ENCODE data around the gene PDE6H.

Gene PDE6H

GRCh38 chr12:14964406-14964805 is 8.4 kb upstream of the PDE6H start:
- H3K9me3 ChIP-seq (ENCODE audit: control insufficient read depth, low read length), result no peaks in the 10 kb centered on the region
- no peaks in the 10 kb centered on the region for H3K27me3 ChIP-seq (ENCODE audit: control insufficient read depth, insufficient read depth, low read length, poor library complexity, severe bottlenecking)
- H3K4me3 ChIP-seq (ENCODE audit: insufficient read depth, low read depth, low read length), result no peak overlapping the region
- WGBS, 2 experiments, result 46 to 47% methylated on average over 2 of the region's 2 CpGs
- H3K27ac ChIP-seq (ENCODE audit: insufficient read depth, low read depth, low read length, poor library complexity, severe bottlenecking), result no peak overlapping the region
- no peaks in the 10 kb centered on the region for H3K4me1 ChIP-seq (ENCODE audit: control insufficient read depth, insufficient read depth, low read length)
- H3K36me3 ChIP-seq (ENCODE audit: control insufficient read depth, insufficient read depth, low read length), result no peaks in the 10 kb centered on the region

GRCh38 chr12:14965221-14965620 is 7.6 kb upstream of the PDE6H start:
- WGBS, 2 experiments, result 87 to 93% methylated on average over 2 of the region's 2 CpGs
- H3K27me3 ChIP-seq (ENCODE audit: control insufficient read depth, insufficient read depth, low read length, poor library complexity, severe bottlenecking), result no peaks in the 10 kb centered on the region
- no peak overlapping the region for H3K27ac ChIP-seq (ENCODE audit: insufficient read depth, low read depth, low read length, poor library complexity, severe bottlenecking)
- no peaks in the 10 kb centered on the region for H3K36me3 ChIP-seq (ENCODE audit: control insufficient read depth, insufficient read depth, low read length)
- no peak overlapping the region for H3K4me3 ChIP-seq (ENCODE audit: insufficient read depth, low read depth, low read length)
- H3K4me1 ChIP-seq (ENCODE audit: control insufficient read depth, insufficient read depth, low read length), result no peaks in the 10 kb centered on the region
- H3K9me3 ChIP-seq (ENCODE audit: control insufficient read depth, low read length), result no peaks in the 10 kb centered on the region

- 94 to 96% methylated on average over 3 of the region's 3 CpGs for WGBS, 2 experiments
- no peaks in the 10 kb centered on the region for H3K9me3 ChIP-seq (ENCODE audit: control insufficient read depth, low read length)
- H3K27me3 ChIP-seq (ENCODE audit: control insufficient read depth, insufficient read depth, low read length, poor library complexity, severe bottlenecking), result no peaks in the 10 kb centered on the region
- H3K4me1 ChIP-seq (ENCODE audit: control insufficient read depth, insufficient read depth, low read length), result no peaks in the 10 kb centered on the region
- H3K27ac ChIP-seq (ENCODE audit: insufficient read depth, low read depth, low read length, poor library complexity, severe bottlenecking), result no peak overlapping the region
- no peak overlapping the region for H3K4me3 ChIP-seq (ENCODE audit: insufficient read depth, low read depth, low read length)
- no peaks in the 10 kb centered on the region for H3K36me3 ChIP-seq (ENCODE audit: control insufficient read depth, insufficient read depth, low read length)
Observed at GRCh38 chr12:14968478-14968877, 4.4 kb upstream of the PDE6H start.

GRCh38 chr12:14970473-14970872 is 2.4 kb upstream of the PDE6H start:
- Histone ChIP-seq H3K27ac (ENCODE audit: insufficient read depth, low read depth, low read length, poor library complexity, severe bottlenecking) (no peak overlapping the region), H3K4me3 (ENCODE audit: insufficient read depth, low read depth, low read length) (no peak overlapping the region), H3K9me3 (ENCODE audit: control insufficient read depth, low read length) (no peaks in the 10 kb centered on the region), H3K27me3 (ENCODE audit: control insufficient read depth, insufficient read depth, low read length, poor library complexity, severe bottlenecking) (no peaks in the 10 kb centered on the region), H3K36me3 (ENCODE audit: control insufficient read depth, insufficient read depth, low read length) (no peaks in the 10 kb centered on the region), H3K4me1 (ENCODE audit: control insufficient read depth, insufficient read depth, low read length) (no peaks in the 10 kb centered on the region)
- 67 to 68% methylated on average over 4 of the region's 4 CpGs for WGBS, 2 experiments

- no peaks in the 10 kb centered on the region for H3K27me3 ChIP-seq (ENCODE audit: control insufficient read depth, insufficient read depth, low read length, poor library complexity, severe bottlenecking)
- no peak overlapping the region for H3K27ac ChIP-seq (ENCODE audit: insufficient read depth, low read depth, low read length, poor library complexity, severe bottlenecking)
- no peaks in the 10 kb centered on the region for H3K9me3 ChIP-seq (ENCODE audit: control insufficient read depth, low read length)
- H3K4me1 ChIP-seq (ENCODE audit: control insufficient read depth, insufficient read depth, low read length), result no peaks in the 10 kb centered on the region
- H3K4me3 ChIP-seq (ENCODE audit: insufficient read depth, low read depth, low read length), result no peak overlapping the region
- 92 to 94% methylated on average over 3 of the region's 3 CpGs for WGBS, 2 experiments
- H3K36me3 ChIP-seq (ENCODE audit: control insufficient read depth, insufficient read depth, low read length), result no peaks in the 10 kb centered on the region
Observed at GRCh38 chr12:14974633-14975032, 1.8 kb downstream of the PDE6H start.

- no peak overlapping the region for H3K27ac ChIP-seq (ENCODE audit: insufficient read depth, low read depth, low read length, poor library complexity, severe bottlenecking)
- H3K9me3 ChIP-seq (ENCODE audit: control insufficient read depth, low read length), result no peaks in the 10 kb centered on the region
- no peaks in the 10 kb centered on the region for H3K4me1 ChIP-seq (ENCODE audit: control insufficient read depth, insufficient read depth, low read length)
- no peaks in the 10 kb centered on the region for H3K27me3 ChIP-seq (ENCODE audit: control insufficient read depth, insufficient read depth, low read length, poor library complexity, severe bottlenecking)
- no peaks in the 10 kb centered on the region for H3K36me3 ChIP-seq (ENCODE audit: control insufficient read depth, insufficient read depth, low read length)
- 90 to 96% methylated on average over 3 of the region's 4 CpGs for WGBS, 2 experiments
- H3K4me3 ChIP-seq (ENCODE audit: insufficient read depth, low read depth, low read length), result no peak overlapping the region
Observed at GRCh38 chr12:14975457-14975856, 2.6 kb downstream of the PDE6H start.

- H3K27ac ChIP-seq (ENCODE audit: insufficient read depth, low read depth, low read length, poor library complexity, severe bottlenecking), result no peak overlapping the region
- no peaks in the 10 kb centered on the region for H3K36me3 ChIP-seq (ENCODE audit: control insufficient read depth, insufficient read depth, low read length)
- no peaks in the 10 kb centered on the region for H3K4me1 ChIP-seq (ENCODE audit: control insufficient read depth, insufficient read depth, low read length)
- 95 to 98% methylated on average over 2 of the region's 3 CpGs for WGBS, 2 experiments
- H3K27me3 ChIP-seq (ENCODE audit: control insufficient read depth, insufficient read depth, low read length, poor library complexity, severe bottlenecking), result no peaks in the 10 kb centered on the region
- no peaks in the 10 kb centered on the region for H3K9me3 ChIP-seq (ENCODE audit: control insufficient read depth, low read length)
- H3K4me3 ChIP-seq (ENCODE audit: insufficient read depth, low read depth, low read length), result no peak overlapping the region
Observed at GRCh38 chr12:14976658-14977057, 3.8 kb downstream of the PDE6H start.

- Histone ChIP-seq H3K36me3 (ENCODE audit: control insufficient read depth, insufficient read depth, low read length) (no peaks in the 10 kb centered on the region), H3K4me3 (ENCODE audit: insufficient read depth, low read depth, low read length) (no peak overlapping the region), H3K27ac (ENCODE audit: insufficient read depth, low read depth, low read length, poor library complexity, severe bottlenecking) (no peak overlapping the region), H3K27me3 (ENCODE audit: control insufficient read depth, insufficient read depth, low read length, poor library complexity, severe bottlenecking) (no peaks in the 10 kb centered on the region), H3K4me1 (ENCODE audit: control insufficient read depth, insufficient read depth, low read length) (no peaks in the 10 kb centered on the region), H3K9me3 (ENCODE audit: control insufficient read depth, low read length) (no peaks in the 10 kb centered on the region)
Observed at GRCh38 chr12:14979468-14979867, 6.6 kb downstream of the PDE6H start.

- Histone ChIP-seq H3K27me3 (ENCODE audit: control insufficient read depth, insufficient read depth, low read length, poor library complexity, severe bottlenecking) (no peaks in the 10 kb centered on the region), H3K36me3 (ENCODE audit: control insufficient read depth, insufficient read depth, low read length) (no peaks in the 10 kb centered on the region), H3K9me3 (ENCODE audit: control insufficient read depth, low read length) (no peaks in the 10 kb centered on the region), H3K4me1 (ENCODE audit: control insufficient read depth, insufficient read depth, low read length) (no peaks in the 10 kb centered on the region), H3K27ac (ENCODE audit: insufficient read depth, low read depth, low read length, poor library complexity, severe bottlenecking) (no peak overlapping the region), H3K4me3 (ENCODE audit: insufficient read depth, low read depth, low read length) (no peak overlapping the region)
- WGBS, 2 experiments, result 88 to 98% methylated on average over 2 of the region's 2 CpGs
Observed at GRCh38 chr12:14981049-14981448, 8.2 kb downstream of the PDE6H start.

- Histone ChIP-seq H3K4me1 (ENCODE audit: control insufficient read depth, insufficient read depth, low read length) (no peaks in the 10 kb centered on the region), H3K9me3 (ENCODE audit: control insufficient read depth, low read length) (no peaks in the 10 kb centered on the region), H3K27me3 (ENCODE audit: control insufficient read depth, insufficient read depth, low read length, poor library complexity, severe bottlenecking) (no peaks in the 10 kb centered on the region), H3K4me3 (ENCODE audit: insufficient read depth, low read depth, low read length) (no peak overlapping the region), H3K27ac (ENCODE audit: insufficient read depth, low read depth, low read length, poor library complexity, severe bottlenecking) (no peak overlapping the region), H3K36me3 (ENCODE audit: control insufficient read depth, insufficient read depth, low read length) (no peaks in the 10 kb centered on the region)
- WGBS, 2 experiments, result 89 to 100% methylated on average over 1 of the region's 1 CpG
Observed at GRCh38 chr12:14982562-14982961, 9.7 kb downstream of the PDE6H start.

GRCh38 chr12:14982991-14983390 is 10.1 kb downstream of the PDE6H start:
- no peaks in the 10 kb centered on the region for H3K36me3 ChIP-seq (ENCODE audit: control insufficient read depth, insufficient read depth, low read length)
- H3K4me3 ChIP-seq (ENCODE audit: insufficient read depth, low read depth, low read length), result no peak overlapping the region
- 90 to 96% methylated on average over 2 of the region's 2 CpGs for WGBS, 2 experiments
- H3K27ac ChIP-seq (ENCODE audit: insufficient read depth, low read depth, low read length, poor library complexity, severe bottlenecking), result no peak overlapping the region
- no peaks in the 10 kb centered on the region for H3K9me3 ChIP-seq (ENCODE audit: control insufficient read depth, low read length)
- no peaks in the 10 kb centered on the region for H3K27me3 ChIP-seq (ENCODE audit: control insufficient read depth, insufficient read depth, low read length, poor library complexity, severe bottlenecking)
- no peaks in the 10 kb centered on the region for H3K4me1 ChIP-seq (ENCODE audit: control insufficient read depth, insufficient read depth, low read length)
